MV-4-11 (cell line): ENCODE measurements around the gene CYP11A1.
"Not testable (repeated sequence)": the region's sequence is repeated elsewhere in the genome, so short reads cannot be mapped to it uniquely, and the experiment has no call there.

Experiments
- DNase-seq: peaks from one replicate; lab custom pipeline; 2025; lab: John Stamatoyannopoulos, UW

The CYP11A1 gene

GRCh38 chr15:74374648-74375302, 7.3 kb upstream of the CYP11A1 start:
- no peak for DNase-seq

DNA sequence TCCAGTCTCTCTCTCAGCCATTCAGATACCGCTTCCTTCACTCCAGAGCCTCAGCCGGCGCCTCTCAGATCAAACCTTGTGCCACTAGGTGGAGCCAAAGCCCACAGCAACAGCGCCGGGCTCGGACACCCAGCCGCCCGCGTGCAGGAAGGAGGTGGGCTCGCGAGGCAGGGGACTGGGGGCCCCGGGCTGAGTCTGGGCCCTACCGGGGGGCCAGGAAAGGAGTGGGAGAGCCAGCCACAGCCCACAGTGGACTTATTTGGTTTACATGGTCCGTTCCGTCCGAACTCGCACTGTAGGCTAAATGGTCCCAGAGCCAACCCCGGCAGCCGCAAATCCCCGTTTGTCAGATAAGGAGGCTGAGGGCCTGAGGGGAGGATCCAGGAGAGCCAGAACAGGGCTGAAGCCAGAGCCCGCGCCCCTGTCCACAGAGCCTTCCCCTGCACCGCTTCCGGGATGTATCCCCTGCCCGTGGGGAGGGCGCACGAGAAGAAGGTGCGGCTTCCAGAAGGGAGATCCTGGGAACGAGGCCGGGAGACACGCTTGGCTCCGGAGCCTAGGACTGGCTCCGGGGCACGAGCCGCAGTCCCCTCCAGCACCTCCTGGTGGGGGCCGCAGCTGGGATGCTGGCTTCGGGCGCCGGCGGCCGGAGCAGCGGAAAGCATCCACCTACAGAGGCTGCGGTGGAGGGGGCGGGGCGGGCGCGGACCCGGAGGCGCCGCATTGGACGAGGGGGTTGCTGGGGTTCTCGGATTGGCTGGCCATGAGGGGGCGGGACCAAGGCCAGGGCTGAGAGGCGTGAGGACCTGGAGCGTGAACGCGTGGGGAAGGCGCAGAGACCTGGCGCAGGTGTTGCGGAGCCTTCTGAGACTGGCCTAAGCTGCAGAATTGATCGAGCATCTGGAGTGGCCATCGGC, 6.5 kb upstream of the CYP11A1 start:
- peak; percentile 67 for DNase-seq

GRCh38 chr15:74373056-74373650, 5.7 kb upstream of the CYP11A1 start:
- DNase-seq = no peak

- no peak for DNase-seq
Measured at GRCh38 chr15:74370471-74370870, 3.0 kb upstream of the CYP11A1 start.

DNA sequence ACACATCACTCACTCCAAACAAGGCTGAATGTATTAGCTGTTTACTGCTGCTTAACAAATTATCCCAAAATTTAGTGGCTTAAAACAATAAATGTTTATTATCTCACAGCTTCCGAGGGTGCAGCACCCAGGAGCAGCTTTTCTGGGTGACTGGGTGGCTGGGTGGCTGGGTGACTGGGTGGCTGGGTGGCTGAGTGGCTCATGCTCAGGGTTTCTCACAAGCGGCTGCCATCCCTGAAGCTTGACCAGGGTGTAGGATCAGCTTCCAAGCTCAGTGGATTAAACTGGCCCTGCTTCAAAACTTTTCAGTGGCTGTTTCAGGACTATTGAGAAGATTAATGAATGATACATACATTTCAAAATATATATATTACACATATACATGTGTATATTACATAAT, 2.3 kb upstream of the CYP11A1 start:
- no peak for DNase-seq

DNA sequence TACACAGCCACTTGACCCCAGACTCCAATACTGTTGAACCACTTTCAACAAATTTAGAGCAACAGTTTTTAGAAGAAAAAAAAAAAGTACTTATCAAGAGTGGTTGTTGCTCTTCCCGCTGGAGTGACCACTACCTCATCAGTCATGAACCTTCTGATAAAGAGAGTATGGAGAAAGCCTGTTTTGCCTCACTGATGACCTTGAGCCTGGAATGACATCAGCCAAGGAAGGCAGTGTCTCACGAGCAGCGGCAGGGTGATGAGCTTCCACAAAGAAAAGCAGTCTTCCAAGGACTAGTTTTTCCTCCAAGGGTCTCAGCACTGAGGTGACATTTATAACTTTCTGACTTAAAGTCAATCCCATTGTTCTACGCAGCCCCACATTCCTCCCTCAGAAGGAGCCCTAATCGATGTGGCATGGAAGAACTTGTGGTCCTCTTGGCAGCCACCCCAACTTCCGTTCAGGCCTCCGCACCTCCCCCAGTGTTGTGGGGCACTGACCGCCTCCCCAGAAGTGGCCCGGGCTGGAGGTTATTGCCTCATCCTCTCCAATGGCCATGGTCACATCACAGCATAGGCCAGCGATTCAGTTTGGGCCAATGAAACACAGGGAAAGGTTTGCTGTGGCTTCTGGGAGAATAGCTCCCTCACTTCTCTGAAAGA, 1.8 kb upstream of the CYP11A1 start:
- DNase-seq = peak; percentile 53

DNA sequence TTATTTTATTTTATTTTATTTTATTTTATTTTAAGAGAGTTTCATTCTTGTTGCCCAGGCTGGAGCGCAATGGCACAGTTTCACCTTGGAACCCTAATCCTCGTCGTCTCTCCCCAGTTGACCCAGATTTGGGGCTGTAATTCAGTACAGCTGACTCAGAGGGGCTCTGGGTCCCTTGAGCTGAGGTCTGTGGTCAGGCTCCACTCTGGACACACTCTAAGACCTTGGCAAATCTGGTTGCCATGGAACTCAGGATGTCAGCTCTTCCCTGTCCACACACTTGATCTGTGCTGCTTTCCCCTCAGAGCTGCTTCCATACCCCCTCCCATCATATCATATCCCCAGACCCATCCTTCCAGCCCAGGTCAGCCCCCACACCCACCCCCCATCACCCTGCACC, 675 bp upstream of the CYP11A1 start:
- DNase-seq = no peak

DNA sequence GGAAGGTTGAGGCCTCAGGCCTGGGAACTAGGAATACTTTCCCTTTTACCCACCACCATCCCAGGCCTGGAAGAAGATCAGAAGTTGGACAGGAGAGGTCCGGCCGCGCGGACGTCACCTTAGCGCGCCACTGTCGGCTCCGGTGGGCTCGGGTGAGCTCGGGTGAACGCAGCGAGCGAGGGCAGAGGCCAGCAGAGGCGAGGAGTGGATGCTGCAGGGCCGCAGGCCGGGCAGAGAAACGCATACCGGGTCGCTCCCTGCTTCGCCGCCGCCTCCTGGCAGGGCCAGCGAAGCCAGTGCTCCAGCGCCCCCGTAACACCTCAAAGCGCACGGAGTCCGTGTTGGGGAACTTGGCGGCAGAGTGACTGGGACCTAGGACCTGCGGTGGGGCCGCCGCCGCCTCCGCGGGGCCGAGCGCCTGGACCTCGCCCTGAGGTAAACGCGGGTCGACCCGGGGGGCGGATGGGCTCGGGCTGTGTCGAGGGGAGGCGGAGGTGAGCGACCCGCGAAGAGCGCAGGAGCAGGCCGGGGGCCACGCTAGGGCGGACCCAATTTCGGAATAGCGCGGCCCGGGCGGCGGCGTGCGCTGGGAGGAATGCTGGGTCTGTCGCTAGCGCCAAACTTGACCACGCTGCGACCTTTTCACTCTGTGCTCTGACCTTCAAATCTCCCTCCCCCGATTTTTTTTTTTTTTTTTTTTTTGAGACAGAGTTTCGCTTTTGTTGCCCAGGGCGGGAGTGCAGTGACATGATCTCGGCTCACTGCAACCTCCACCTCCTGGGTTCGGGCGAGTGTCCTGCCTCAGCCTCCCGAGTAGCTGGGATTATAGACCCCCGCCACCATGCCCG, 1.6 kb downstream of the CYP11A1 start:
- DNase-seq = no peak

DNA sequence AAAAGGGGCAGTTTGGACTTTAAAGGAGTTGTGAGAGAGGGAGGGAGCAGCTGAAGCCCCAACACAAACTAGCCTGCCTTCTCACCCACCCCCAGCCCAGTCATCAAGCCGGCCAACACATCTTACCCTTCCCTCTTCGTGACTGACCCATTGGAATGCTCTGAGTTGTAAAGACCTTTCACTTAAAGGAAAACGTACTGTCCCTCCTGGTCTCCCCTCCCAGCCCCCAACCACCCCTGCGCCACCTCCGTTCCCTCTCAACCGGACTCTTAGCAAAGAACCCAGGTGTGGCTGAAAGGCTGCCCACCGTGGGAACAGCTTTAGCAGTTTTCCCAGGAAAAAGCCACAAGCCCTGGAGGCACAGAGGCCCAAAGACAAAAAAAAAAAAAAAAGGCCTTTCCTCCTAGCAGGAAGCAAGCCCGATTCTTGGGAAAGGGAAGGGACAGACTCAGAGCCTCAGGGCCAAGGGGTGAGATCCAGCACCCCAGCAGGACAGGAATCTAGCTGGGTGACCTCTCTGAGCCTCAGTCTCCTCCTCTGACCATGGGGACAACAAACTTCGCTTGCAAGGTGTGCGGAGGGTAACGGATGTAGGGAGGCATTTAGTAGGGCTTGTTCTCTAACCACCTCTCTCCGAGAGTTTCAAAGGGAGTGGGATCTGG, 2.4 kb downstream of the CYP11A1 start:
- no peak for DNase-seq

DNA sequence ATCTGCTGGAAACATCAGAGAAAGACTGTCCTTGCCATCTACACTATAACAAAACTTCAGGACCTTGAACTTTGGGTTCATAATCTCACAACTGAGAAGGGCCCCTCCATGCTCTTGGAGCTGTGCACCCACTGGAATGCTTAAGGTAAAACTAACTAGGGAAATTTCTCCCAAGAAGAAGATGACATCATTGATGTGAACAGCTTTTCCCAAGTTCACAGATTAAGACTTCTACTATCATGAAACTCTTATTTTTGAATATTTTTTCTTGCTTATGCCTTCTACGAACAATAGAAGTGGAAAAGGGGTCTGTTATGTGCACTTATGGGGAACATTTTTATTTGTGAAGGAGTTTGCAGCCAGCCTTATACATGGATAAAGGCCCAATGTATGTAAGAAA, 5.0 kb downstream of the CYP11A1 start:
- DNase-seq = no peak

DNA sequence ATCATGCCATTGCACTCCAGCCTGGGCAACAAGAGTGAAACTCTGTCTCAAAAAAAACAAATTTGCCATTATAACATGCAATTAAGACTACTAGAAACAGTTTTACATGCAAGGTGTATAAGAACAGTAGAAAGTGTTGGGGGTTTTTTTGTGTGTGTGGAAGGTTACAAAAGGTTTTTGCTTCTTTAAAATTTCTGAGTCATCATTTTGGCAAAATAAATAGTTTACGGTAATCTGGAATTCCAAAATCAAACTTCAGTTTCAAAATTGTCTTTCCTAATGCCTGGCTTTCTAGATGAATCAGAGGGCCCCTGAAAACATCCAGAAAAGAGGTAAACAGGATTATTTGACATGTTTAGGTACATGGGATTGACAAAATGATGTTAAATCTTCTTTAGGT, 6.6 kb downstream of the CYP11A1 start:
- not testable (repeated sequence) for DNase-seq

GRCh38 chr15:74359376-74359775, 8.1 kb downstream of the CYP11A1 start:
- not testable (repeated sequence) for DNase-seq

DNA sequence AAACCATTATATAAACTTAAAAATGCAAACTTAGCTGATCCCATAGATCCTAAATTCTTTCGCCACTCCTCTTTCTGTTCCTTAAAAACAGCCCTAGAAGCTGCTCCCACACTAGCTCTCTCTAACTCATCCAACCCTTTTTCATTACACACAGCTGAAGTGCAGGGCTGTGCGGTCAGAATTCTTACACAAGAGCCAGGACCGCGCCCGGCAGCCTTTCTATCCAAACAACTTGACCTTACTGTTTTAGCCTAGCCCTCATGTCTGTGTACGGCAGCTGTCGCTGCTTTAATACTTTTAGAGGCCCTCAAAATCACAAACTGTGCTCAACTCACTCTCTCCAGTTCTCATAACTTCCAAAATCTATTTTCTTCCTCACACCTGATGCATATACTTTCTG, 9.9 kb downstream of the CYP11A1 start:
- peak; percentile 91 for DNase-seq

- DNase-seq = not testable (repeated sequence)
Measured at GRCh38 chr15:74356050-74356449, 11.4 kb downstream of the CYP11A1 start.

- not testable (repeated sequence) for DNase-seq
Measured at GRCh38 chr15:74353992-74354391, 13.5 kb downstream of the CYP11A1 start.

- no peak for DNase-seq
Measured at GRCh38 chr15:74352393-74352910, 15.0 kb downstream of the CYP11A1 start.

DNA sequence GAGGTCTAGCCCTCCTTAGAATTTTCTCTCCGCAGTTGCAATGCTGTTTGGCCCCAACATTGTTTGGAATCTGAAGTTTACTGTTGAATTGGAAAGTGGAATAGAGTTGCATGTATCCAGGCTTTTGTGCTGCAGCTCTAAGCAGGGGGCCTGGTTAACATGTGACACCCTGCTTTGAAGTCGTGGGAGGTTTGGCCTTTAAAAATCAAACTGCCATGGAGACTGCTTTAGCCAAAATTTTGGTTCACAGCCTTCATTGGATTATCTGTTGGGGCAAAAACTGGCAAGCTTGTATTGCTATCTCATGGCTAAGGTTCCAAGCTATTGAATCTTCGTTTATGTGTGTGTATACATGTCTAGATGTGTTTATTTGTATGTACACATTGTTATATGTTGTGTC, 15.8 kb downstream of the CYP11A1 start:
- DNase-seq = no peak

GRCh38 chr15:74350295-74351275, 16.9 kb downstream of the CYP11A1 start:
- no peak for DNase-seq

DNA sequence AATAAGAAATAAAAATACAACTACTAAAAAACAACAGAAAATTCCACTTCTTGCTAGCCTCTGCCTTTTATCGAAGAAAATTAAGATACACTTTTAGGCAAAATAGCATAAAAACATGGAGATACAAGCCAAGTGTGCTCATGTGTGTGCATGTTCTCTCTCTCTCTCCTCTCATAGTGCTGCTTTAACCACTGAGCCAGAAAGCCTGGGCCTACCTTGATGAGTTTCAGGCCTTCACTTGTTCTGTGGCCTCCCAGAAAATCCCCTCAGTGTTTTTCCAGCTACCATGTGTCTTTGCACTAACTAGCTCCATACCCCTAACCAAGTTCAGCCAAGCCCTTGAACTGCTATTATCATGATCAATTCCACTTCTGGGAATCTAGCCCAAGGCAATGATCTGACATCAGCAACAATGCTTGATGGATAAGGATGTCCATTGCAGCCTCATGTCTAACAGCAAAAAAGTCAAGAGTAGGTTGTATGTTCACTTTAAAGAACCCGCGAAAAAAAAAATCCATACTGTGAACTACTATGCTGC, 18.1 kb downstream of the CYP11A1 start:
- no peak for DNase-seq
